ENCODE results near the gene UBTD2. TPM values are rescaled to one million over a fixed set of nuclear protein-coding genes. Genes with fewer than 3 reads are reported as not detected.

UBTD2 gene
- total and polyA plus RNA-seq, 11 donors: 5.0 to 13.3 (median 9.7) TPM

GRCh38 chr5:172223901-172224873 lies 59.4 kb downstream of the UBTD2 start:
- WGBS, 4 donors: 90 to 94% (median 94%) methylated on average over 10 of the region's 10 CpGs
- DNase-seq (no peak), ATAC-seq (no peak)
- no peak overlapping the region for H3K4me3 ChIP-seq
- intact Hi-C loops (cut with DNase I): no loop called here
- no peaks in the 10 kb centered on the region for H3K27me3 ChIP-seq
- H3K4me1 ChIP-seq: no peaks in the 10 kb centered on the region
- no peak overlapping the region for H3K27ac ChIP-seq
- TF ChIP-seq CTCF (IDR thresholded peaks at IDR 0.05): no peak
- no peak for TF ChIP-seq POLR2A (IDR thresholded peaks at IDR 0.05)
- peaks cover 0 to 42% (median 29%) of the 10 kb centered on the region in 9 donors for H3K36me3 ChIP-seq
- peaks cover 0 to 7% (median 0%) of the 10 kb centered on the region in 12 donors for H3K9me3 ChIP-seq

GRCh38 chr5:172219296-172219695 lies 64.3 kb downstream of the UBTD2 start:
- intact Hi-C loops (cut with DNase I): no loop called here
- no peak overlapping the region for H3K27ac ChIP-seq
- no peak for DNase-seq
- H3K4me3 ChIP-seq: no peak overlapping the region
- peaks cover 0 to 19% (median 0%) of the 10 kb centered on the region in 12 donors for H3K9me3 ChIP-seq
- no peak for ATAC-seq
- H3K4me1 ChIP-seq: no peaks in the 10 kb centered on the region
- WGBS, 4 donors: 73 to 100% (median 98%) methylated on average over 2 of the region's 2 CpGs
- no peak for TF ChIP-seq CTCF (IDR thresholded peaks at IDR 0.05)
- TF ChIP-seq POLR2A (IDR thresholded peaks at IDR 0.05): no peak
- peaks cover 0 to 34% (median 13%) of the 10 kb centered on the region in 9 donors for H3K36me3 ChIP-seq
- no peaks in the 10 kb centered on the region for H3K27me3 ChIP-seq

GRCh38 chr5:172216345-172216744 lies 67.2 kb downstream of the UBTD2 start:
- intact Hi-C loops (cut with DNase I): no loop called here
- no peak for TF ChIP-seq CTCF (IDR thresholded peaks at IDR 0.05)
- TF ChIP-seq POLR2A (IDR thresholded peaks at IDR 0.05): no peak
- no peak for DNase-seq
- Histone ChIP-seq H3K36me3 (peaks cover 0 to 49% (median 15%) of the 10 kb centered on the region in 9 donors), H3K4me3 (no peak overlapping the region), H3K9me3 (peaks cover 0 to 19% (median 0%) of the 10 kb centered on the region in 12 donors), H3K27me3 (no peaks in the 10 kb centered on the region), H3K27ac (no peak overlapping the region), H3K4me1 (no peaks in the 10 kb centered on the region)
- 80 to 98% (median 94%) methylated on average over 3 of the region's 3 CpGs for WGBS, 4 donors
- ATAC-seq: no peak

- H3K36me3 ChIP-seq: peaks cover 0 to 54% (median 21%) of the 10 kb centered on the region in 9 donors
- DNase-seq (no peak), ATAC-seq (no peak)
- no peak overlapping the region for H3K4me3 ChIP-seq
- TF ChIP-seq CTCF (IDR thresholded peaks at IDR 0.05): no peak
- TF ChIP-seq POLR2A (IDR thresholded peaks at IDR 0.05): no peak
- H3K27me3 ChIP-seq: no peaks in the 10 kb centered on the region
- H3K4me1 ChIP-seq: no peaks in the 10 kb centered on the region
- H3K27ac ChIP-seq: no peak overlapping the region
- 85 to 99% (median 97%) methylated on average over 4 of the region's 4 CpGs for WGBS, 4 donors
- intact Hi-C loops (cut with DNase I): no loop called here
- H3K9me3 ChIP-seq: peaks cover 0 to 2% (median 0%) of the 10 kb centered on the region in 12 donors
Measured at GRCh38 chr5:172213126-172213525, 70.4 kb downstream of the UBTD2 start.

Data from heart left ventricle (tissue), 16 donors.